ENCODE results near the gene FBXL19. TPM values are rescaled to one million over a fixed set of nuclear protein-coding genes. Genes with fewer than 3 reads are reported as not detected.

The FBXL19 gene
- total RNA-seq (ENCODE audit: low replicate concordance) = 9.8 and 16.6 TPM in 2 replicates

- no peak for DNase-seq (ENCODE audit: low read depth)
- TF ChIP-seq CTCF (IDR thresholded peaks at IDR 0.05; ENCODE audit: insufficient read depth, low read length) = no peak
- H3K4me3 ChIP-seq (ENCODE audit: low read depth, low read length) = peak within 1 kb of the TSS; percentile 96
These were observed at the start of gene FBXL19 for GRCh38 chr16:30923554-30924075. FBXL19 (plus strand) TSS chr16:30923572; CDS start chr16:30925755, 2,183 bp downstream.

GRCh38 chr16:30874244-30874820 lies 49.0 kb upstream of the FBXL19 start:
- DNase-seq (ENCODE audit: low read depth) = no peak
- TF ChIP-seq CTCF (IDR thresholded peaks at IDR 0.05; ENCODE audit: insufficient read depth, low read length) = no peak

GRCh38 chr16:30874821-30875717 lies 48.3 kb upstream of the FBXL19 start:
- H3K4me3 ChIP-seq (ENCODE audit: low read depth, low read length) = peak overlapping the region; percentile 93
- no peak for TF ChIP-seq CTCF (IDR thresholded peaks at IDR 0.05; ENCODE audit: insufficient read depth, low read length)

More at GRCh38 chr16:30874244-30874820, 49.0 kb upstream of the FBXL19 start:
- peak overlapping the region; percentile 93 for H3K4me3 ChIP-seq (ENCODE audit: low read depth, low read length)

GRCh38 chr16:30875871-30876801 lies 47.2 kb upstream of the FBXL19 start:
- DNase-seq (ENCODE audit: low read depth) = no peak
- H3K4me3 ChIP-seq (ENCODE audit: low read depth, low read length) = peak overlapping the region; percentile 93
- TF ChIP-seq CTCF (IDR thresholded peaks at IDR 0.05; ENCODE audit: insufficient read depth, low read length) = no peak

More at GRCh38 chr16:30874821-30875717, 48.3 kb upstream of the FBXL19 start:
- DNase-seq (ENCODE audit: low read depth) = peak; percentile 86

- DNase-seq (ENCODE audit: low read depth) = no peak
- no peak for TF ChIP-seq CTCF (IDR thresholded peaks at IDR 0.05; ENCODE audit: insufficient read depth, low read length)
- H3K4me3 ChIP-seq (ENCODE audit: low read depth, low read length) = peak overlapping the region; percentile 93
These were observed 46.5 kb upstream of the FBXL19 start for GRCh38 chr16:30876867-30877266.
